ENCODE measurements around the gene MCHR1. TPM values are rescaled to one million over a fixed set of nuclear protein-coding genes. Genes with fewer than 3 reads are reported as not detected.

MCHR1 gene
- total and polyA plus RNA-seq, 2 of the 13 experiments (the other 11 are each of a cell fraction or from before 2014, with no cell fraction given), result 0.40 to 0.83 TPM

DNA sequence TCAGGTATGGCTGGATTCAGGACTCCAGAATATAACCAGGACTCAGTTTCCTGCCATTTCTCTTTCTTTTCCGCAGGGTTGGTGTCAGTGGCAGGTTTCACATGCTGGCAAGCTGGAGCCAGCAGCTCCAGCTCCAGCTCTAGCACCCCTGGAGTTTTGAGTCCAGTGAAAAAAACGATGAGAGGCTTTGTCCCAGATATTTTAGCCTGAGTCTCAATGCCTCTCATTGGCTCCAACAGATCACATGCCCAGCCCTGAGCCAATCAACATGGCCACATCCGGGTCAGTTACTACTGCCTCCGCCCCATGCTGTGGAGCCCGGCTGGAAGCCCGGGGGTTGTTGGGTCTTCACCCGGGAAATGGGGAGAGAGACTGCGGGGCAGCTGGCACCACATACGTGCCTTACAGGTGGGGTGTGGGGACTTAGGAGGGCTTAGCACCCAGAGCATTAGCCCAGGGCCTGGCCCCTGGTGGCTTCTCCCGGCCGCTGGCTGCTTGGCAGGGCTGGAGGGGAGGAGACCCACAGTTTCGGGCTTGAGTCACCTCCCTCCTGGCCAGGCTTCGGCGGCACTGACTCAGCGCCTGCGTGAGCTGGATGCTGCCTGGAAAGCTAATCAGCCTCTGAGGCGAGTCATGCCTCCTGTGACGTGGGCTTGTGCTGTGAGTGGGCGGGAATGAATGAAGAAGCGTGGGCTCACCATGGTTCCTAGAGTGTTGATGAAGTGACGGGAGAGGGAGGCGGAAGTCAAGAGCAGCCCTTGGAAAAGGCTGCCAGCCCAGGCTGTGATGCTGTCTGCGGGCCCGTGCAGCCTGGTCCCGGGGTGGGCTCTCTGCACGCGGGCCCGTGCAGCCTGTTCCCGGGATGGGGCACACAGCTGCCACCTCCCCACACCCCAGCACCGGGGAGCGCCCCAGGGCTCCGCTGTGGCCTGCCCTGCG is 27.5 kb upstream of the MCHR1 start (continued):
- TF ChIP-seq HMGXB4 (CRISPR knock-in tag; IDR thresholded peaks at IDR 0.05; ENCODE audit: borderline replicate concordance in 1 of 2, low read depth in 1 of 2) (peak in 1 of 2 experiments; percentile 72; a peak in 2 of 4 replicates), ZBTB44 (CRISPR knock-in tag; IDR thresholded peaks at IDR 0.05) (no peak), ZSCAN20 (CRISPR knock-in tag; IDR thresholded peaks at IDR 0.05; ENCODE audit: borderline replicate concordance) (peak; percentile 26; the same call in 1 of the 2 replicates), TRIM24 (CRISPR knock-in tag; IDR thresholded peaks at IDR 0.05) (no peak), NCOA5 (CRISPR knock-in tag; IDR thresholded peaks at IDR 0.05) (no peak), U2AF2 (IDR thresholded peaks at IDR 0.05; ENCODE audit: low read depth, low read length) (no peak), HOXA9 (CRISPR knock-in tag; IDR thresholded peaks at IDR 0.05; ENCODE audit: borderline replicate concordance) (no peak), NBN (conservative IDR thresholded peaks at IDR 0.05) (no peak), ZNF766 (CRISPR knock-in tag; IDR thresholded peaks at IDR 0.05; ENCODE audit: borderline replicate concordance) (no peak; the same call in 1 of the 2 replicates), ZNF629 (CRISPR knock-in tag; conservative IDR thresholded peaks at IDR 0.05) (peak; percentile 79), PTBP1 (IDR thresholded peaks at IDR 0.05; ENCODE audit: low read depth, low read length, poor library complexity, severe bottlenecking) (no peak), DMTF1 (CRISPR knock-in tag; IDR thresholded peaks at IDR 0.05) (peak; percentile 99), PAWR (CRISPR knock-in tag; IDR thresholded peaks at IDR 0.05; ENCODE audit: borderline replicate concordance) (no peak), AKAP8 (CRISPR knock-in tag; IDR thresholded peaks at IDR 0.05) (no peak), GATAD1 (CRISPR knock-in tag; IDR thresholded peaks at IDR 0.05) (peak; percentile 73)
- TF ChIP-seq, protein P1, sequence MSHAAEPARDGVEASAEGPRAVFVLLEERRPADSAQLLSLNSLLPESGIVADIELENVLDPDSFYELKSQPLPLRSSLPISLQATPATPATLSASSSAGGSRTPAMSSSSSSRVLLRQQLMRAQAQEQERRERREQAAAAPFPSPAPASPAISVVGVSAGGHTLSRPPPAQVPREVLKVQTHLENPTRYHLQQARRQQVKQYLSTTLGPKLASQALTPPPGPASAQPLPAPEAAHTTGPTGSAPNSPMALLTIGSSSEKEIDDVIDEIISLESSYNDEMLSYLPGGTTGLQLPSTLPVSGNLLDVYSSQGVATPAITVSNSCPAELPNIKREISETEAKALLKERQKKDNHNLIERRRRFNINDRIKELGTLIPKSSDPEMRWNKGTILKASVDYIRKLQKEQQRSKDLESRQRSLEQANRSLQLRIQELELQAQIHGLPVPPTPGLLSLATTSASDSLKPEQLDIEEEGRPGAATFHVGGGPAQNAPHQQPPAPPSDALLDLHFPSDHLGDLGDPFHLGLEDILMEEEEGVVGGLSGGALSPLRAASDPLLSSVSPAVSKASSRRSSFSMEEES (CRISPR knock-in tag; IDR thresholded peaks at IDR 0.05), result peak; percentile 56; the same call in 1 of the 2 replicates
- TF ChIP-seq, protein P2, sequence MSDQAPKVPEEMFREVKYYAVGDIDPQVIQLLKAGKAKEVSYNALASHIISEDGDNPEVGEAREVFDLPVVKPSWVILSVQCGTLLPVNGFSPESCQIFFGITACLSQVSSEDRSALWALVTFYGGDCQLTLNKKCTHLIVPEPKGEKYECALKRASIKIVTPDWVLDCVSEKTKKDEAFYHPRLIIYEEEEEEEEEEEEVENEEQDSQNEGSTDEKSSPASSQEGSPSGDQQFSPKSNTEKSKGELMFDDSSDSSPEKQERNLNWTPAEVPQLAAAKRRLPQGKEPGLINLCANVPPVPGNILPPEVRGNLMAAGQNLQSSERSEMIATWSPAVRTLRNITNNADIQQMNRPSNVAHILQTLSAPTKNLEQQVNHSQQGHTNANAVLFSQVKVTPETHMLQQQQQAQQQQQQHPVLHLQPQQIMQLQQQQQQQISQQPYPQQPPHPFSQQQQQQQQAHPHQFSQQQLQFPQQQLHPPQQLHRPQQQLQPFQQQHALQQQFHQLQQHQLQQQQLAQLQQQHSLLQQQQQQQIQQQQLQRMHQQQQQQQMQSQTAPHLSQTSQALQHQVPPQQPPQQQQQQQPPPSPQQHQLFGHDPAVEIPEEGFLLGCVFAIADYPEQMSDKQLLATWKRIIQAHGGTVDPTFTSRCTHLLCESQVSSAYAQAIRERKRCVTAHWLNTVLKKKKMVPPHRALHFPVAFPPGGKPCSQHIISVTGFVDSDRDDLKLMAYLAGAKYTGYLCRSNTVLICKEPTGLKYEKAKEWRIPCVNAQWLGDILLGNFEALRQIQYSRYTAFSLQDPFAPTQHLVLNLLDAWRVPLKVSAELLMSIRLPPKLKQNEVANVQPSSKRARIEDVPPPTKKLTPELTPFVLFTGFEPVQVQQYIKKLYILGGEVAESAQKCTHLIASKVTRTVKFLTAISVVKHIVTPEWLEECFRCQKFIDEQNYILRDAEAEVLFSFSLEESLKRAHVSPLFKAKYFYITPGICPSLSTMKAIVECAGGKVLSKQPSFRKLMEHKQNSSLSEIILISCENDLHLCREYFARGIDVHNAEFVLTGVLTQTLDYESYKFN (CRISPR knock-in tag; conservative IDR thresholded peaks at IDR 0.05), result no peak; the same call in 1 of the 2 replicates

All from HepG2 (cell line).